GM10248 (cell line): ENCODE results near the gene HAAO.

Source experiments
- CTCF ChIA-PET: fragments of 300-600 bp; sonication (Branson Sonifier 250); formaldehyde crosslinking; extraction: SDS; loops from one replicate; lab custom pipeline; 2021; ENCODE audit warnings: antibody characterized with exemption; lab: Yijun Ruan, JAX
- POLR2A ChIA-PET: fragments of 350-650 bp; sonication (Branson Sonifier 250); formaldehyde crosslinking; extraction: SDS; loops from one replicate; lab custom pipeline; 2020; ENCODE audit warnings: antibody characterized with exemption; lab: Yijun Ruan, JAX
- DNase-seq: peaks from one replicate; pipeline ENCODE4 v3.0.0; 2012; ENCODE audit errors: extremely low spot score
- TF ChIP-seq, protein P1 (sequence below): IDR thresholded peaks from 2 replicates; pipeline ENCODE4 v1.5.1; 2012; ENCODE audit warnings: mild to moderate bottlenecking, low read depth; ENCODE audit errors: extremely low read depth, missing control alignments, control extremely low read depth

The HAAO gene

DNA sequence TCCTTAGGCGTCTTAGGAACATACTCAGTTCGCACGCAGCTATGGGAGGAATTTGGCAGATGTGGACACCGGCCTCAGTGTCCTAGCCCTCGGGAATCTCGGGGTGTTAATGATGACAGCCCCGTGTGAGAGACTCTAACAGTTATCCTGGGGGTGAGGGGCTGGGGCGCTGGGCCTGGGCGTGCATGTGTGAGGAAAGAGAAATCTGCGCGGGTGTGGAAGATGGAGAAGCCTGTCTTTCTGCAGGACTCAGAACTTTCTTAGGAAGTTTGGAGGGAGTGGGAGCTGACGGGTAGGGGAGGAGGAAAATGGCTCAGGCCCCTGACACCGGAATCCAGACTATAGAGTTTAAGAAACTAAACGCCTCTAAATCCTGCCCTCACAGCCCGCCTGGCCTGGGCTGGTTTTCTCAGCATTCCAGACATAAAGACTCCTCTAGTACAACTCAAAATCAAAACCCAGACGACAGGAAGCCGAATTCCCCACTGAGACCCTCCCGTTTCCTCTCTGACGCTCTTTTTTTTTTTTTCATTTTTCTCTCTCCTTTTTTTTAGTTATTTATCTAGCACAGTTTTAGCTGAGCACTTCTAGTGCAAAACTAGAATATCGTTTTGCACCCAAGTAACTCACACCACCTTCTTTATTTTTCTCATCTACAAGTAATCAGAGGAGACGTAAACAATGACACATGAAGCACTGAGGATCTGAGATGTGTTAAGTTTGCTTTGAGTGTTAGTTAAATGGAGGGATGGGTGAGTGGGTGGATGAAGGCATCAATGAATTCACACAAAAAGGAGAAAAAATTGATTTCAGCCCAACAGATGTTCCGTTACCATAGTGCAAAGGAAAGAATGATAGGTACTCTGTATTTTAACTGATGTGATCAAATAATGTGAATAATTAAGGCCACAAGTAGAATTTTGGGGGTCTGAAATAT lies 1.2 kb upstream of the HAAO start:
- POLR2A ChIA-PET = interaction anchor here (0.6 to 1.7 kb wide), 2 partner anchors 17 to 71 kb away, joined by 4 to 9 read pairs; no protein-coding TSS in a partner anchor
- CTCF ChIA-PET = interaction anchor here (0.6 to 7.0 kb wide), 13 partner anchors 11 to 68 kb away, joined by 3 to 59 read pairs (median 4); no protein-coding TSS in a partner anchor
- TF ChIP-seq, protein P1, sequence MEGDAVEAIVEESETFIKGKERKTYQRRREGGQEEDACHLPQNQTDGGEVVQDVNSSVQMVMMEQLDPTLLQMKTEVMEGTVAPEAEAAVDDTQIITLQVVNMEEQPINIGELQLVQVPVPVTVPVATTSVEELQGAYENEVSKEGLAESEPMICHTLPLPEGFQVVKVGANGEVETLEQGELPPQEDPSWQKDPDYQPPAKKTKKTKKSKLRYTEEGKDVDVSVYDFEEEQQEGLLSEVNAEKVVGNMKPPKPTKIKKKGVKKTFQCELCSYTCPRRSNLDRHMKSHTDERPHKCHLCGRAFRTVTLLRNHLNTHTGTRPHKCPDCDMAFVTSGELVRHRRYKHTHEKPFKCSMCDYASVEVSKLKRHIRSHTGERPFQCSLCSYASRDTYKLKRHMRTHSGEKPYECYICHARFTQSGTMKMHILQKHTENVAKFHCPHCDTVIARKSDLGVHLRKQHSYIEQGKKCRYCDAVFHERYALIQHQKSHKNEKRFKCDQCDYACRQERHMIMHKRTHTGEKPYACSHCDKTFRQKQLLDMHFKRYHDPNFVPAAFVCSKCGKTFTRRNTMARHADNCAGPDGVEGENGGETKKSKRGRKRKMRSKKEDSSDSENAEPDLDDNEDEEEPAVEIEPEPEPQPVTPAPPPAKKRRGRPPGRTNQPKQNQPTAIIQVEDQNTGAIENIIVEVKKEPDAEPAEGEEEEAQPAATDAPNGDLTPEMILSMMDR = no peak
- no peak for DNase-seq

DNA sequence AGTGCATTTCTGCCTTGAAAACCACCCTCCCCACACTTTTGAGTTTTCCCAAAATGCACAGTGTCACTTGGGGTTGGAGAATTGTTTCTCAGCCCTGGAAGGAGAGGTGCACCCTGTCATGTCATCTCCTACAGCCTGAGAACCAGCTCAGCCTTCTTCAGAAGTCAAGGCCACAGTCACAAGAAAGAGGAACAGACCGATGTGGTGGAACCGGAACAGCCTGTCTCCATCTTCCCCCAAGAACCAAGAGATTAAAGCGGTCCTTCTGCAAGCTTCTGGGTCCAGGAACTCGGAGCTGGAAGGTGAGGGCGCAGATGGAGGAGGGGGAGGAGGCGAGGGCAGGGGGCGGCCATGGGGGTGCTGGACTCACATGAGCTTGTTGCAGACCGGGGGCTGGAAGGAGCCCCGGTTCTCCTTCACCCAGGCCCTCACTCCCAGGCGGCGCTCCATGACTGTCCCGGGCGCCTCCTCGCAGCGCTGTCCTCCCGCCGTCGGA lies 248 bp downstream of the HAAO start:
- ChIA-PET CTCF (interaction anchor here (0.7 to 7.0 kb wide), 5 partner anchors 8 to 19 kb away, joined by 3 to 59 read pairs (median 6); no protein-coding TSS in a partner anchor), POLR2A (interaction anchor here (0.5 to 1.7 kb wide), 3 partner anchors 8 to 166 kb away, joined by 5 to 9 read pairs (median 8); no protein-coding TSS in a partner anchor)
- TF ChIP-seq, protein P1 = no peak
- DNase-seq = no peak

DNA sequence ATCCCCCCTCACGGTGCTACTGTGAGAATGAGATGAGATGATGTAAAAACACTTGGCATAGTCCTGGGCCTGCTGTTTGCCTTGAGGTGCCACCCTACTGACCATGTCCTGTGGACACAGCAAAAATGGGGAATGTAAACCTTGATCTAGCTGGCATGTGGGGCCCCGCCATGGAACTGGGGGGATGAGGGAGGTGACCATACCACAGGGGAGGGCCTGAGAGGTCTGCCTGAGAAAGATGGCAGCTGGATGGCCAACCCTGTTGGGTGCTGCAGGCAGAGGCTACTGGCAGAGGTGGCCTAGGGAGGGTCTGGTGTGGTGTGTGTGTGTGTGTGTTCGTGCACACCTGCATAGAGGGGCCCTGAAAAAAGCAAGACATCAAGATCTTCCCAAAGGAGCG lies 777 bp downstream of the HAAO start:
- no peak for DNase-seq
- TF ChIP-seq, protein P1 = no peak
- POLR2A ChIA-PET = interaction anchor here (0.7 to 1.7 kb wide), 2 partner anchors 8 to 19 kb away, joined by 5 to 9 read pairs; no protein-coding TSS in a partner anchor
- CTCF ChIA-PET = interaction anchor here (0.7 to 7.0 kb wide), 5 partner anchors 9 to 19 kb away, joined by 3 to 59 read pairs (median 6); no protein-coding TSS in a partner anchor

DNA sequence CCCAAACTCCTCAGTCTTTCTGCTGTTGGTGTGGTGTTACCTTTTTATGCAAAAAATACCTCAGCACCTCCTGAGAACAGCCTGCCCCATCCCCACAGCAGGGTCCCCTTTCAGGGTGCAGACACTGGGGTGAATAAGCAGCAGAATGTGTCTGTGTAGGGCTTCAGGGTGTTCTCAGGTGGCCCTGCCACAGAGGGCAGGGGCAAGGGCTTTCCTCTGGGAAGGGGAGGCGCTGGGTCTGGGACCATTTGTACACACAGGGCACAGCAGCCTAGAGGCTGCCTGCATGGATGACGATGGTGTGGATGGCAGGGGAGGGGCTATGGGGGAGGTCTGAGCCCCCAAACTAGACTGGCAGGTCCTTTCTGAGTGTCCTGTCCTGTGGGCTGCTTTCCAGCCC lies 2.6 kb downstream of the HAAO start:
- CTCF ChIA-PET = no interaction called here
- DNase-seq = no peak
- TF ChIP-seq, protein P1 = no peak
- POLR2A ChIA-PET = no interaction called here

DNA sequence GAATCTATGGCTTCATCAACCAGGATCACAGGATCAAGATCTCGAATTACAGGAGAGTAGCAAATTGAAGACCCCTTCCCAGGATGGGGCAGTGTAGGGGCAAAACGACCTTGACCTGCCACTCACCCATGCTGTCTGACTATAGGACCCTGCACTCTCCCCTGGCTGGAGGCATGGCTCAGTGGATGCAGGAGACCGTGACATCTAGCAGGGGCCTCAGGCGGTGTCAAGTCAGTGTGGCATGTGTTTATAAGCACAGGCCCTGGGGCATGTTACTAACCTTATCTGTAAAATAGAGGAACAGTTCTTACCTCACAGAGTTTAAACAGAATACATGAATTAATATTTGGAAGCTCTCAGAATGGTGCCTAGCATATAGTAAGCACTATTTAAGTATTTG lies 3.5 kb downstream of the HAAO start:
- TF ChIP-seq, protein P1 = no peak
- CTCF ChIA-PET = interaction anchor here (1.7 kb wide), 1 partner anchor 13 kb away, joined by 3 read pairs; no protein-coding TSS in a partner anchor
- peak; percentile 1 for DNase-seq
- POLR2A ChIA-PET = no interaction called here

DNA sequence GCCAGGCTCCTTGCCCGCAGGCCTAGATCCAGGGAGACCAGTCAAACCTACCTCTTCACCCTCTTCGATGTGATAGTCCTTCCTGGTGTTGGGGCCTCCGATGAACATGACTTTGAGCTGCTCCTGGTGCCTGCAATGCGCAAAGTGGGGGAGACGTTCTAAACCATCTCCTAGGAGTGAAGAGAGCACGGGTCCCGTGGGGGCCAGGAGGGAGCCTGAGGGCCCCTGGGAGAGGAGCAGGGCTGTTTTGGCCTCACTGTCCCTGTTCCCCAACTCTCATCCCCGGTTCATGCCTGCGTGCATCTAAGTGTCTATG lies 3.9 kb downstream of the HAAO start:
- DNase-seq = no peak
- ChIA-PET CTCF (interaction anchor here (1.3 to 1.7 kb wide), 2 partner anchors 13 to 125 kb away, joined by 3 read pairs; no protein-coding TSS in a partner anchor), POLR2A (interaction anchor here (0.6 kb wide), 1 partner anchor 8 kb away, joined by 3 read pairs; no protein-coding TSS in a partner anchor)
- TF ChIP-seq, protein P1 = no peak
